Activated CD8-positive, alpha-beta T cell treated with anti-CD3 and anti-CD28 coated beads for 36 hours (primary cell): ENCODE measurements around the gene ARL4C. TPM values are rescaled to one million over a fixed set of nuclear protein-coding genes. Genes with fewer than 3 reads are reported as not detected.

Experiments
- ATAC-seq: fragments of 200-7000 bp; cut with Tn5 transposase; one replicate; pipeline ENCODE4 v1.10.0; 2021; ENCODE audit warnings: mild to moderate bottlenecking, moderate library complexity
- CTCF ChIA-PET: fragments of 350-600 bp; sonication (Branson Sonifier 250); formaldehyde crosslinking; loops from one replicate; lab custom pipeline; 2021; ENCODE audit warnings: antibody characterized with exemption; lab: Charles Lee
- POLR2A ChIA-PET: fragments of 350-600 bp; sonication (Branson Sonifier 250); formaldehyde crosslinking; loops from one replicate; lab custom pipeline; 2021; ENCODE audit warnings: antibody characterized with exemption; lab: Charles Lee
- DNase-seq: peaks from one replicate; pipeline ENCODE4 v3.0.0-alpha.2; 2020
- H3K27ac Mint-ChIP-seq: one replicate; pipeline ENCODE4 v1.8.0; 2021; ENCODE audit warnings: mild to moderate bottlenecking, mixed read lengths
- H3K27me3 Mint-ChIP-seq: one replicate; pipeline ENCODE4 v1.8.0; 2021; ENCODE audit warnings: mixed read lengths
- H3K36me3 Mint-ChIP-seq: one replicate; pipeline ENCODE4 v1.8.0; 2021; ENCODE audit warnings: low read depth, mixed read lengths
- H3K4me1 Mint-ChIP-seq: one replicate; pipeline ENCODE4 v1.8.0; 2021; ENCODE audit warnings: low read depth, mixed read lengths
- H3K4me3 Mint-ChIP-seq: one replicate; pipeline ENCODE4 v1.8.0; 2021; ENCODE audit warnings: mild to moderate bottlenecking, moderate library complexity, mixed read lengths
- H3K9me3 Mint-ChIP-seq: one replicate; pipeline ENCODE4 v1.8.0; 2021; ENCODE audit warnings: mixed read lengths
- intact Hi-C: fragments of 100-400 bp; cut with micrococcal nuclease; formaldehyde crosslinking; loops from one replicate; pipeline ENCODE4 v1.10.0; 2022
- total RNA-seq, 2 experiments: library from RNA; stranded (reverse); gene quantifications; one replicate each; pipeline ENCODE4 v1.2.3, GENCODE V29; 2021
- TF ChIP-seq, protein P1 (sequence below): fragments of 200-600 bp; IDR thresholded peaks from one replicate; pipeline ENCODE4 v1.8.0; 2022; ENCODE audit warnings: antibody characterized with exemption, mild to moderate bottlenecking

ARL4C gene
- total RNA-seq, 2 experiments from 2014 or later = 44.8 to 45.1 TPM

DNA sequence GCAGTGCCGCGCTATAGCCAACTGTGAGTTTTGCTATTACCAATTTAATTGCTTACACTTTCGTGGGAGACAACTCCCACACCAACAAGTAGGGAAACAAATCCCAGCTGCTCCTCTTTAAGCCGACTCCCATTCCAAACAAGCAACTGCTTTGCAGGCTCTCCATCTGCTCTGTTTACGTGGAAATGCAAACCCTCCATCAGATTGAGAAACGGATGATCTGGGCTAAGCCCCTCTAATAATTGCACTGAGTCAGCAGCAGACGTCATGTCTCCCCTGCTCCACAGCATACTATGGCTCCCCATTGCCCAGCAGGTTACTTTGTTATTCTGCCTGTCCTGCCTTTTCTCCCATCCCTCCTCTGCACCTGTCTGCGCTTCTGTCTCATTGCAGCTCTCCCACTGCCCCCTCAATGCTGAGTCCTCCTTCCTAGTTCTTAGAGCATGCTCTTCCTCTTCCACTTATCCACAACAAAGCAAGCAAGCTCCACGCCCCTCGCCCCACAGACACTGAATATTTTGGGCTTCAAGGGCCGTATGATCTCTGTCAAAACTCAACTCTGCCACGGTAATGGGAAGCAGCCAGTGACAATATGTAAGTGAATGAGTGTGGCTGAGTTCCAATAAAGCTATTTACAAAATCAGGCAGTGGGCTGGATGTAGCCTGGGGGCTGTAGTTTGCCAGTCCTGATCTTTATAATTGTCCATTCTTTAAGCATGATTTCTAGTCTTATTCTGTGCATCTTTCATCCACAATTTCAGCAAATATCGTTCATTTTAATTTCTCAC is 39.5 kb upstream of the ARL4C start:
- no peak overlapping the region for H3K27ac Mint-ChIP-seq
- intact Hi-C loops = no loop called here
- H3K4me1 Mint-ChIP-seq = no peaks in the 10 kb centered on the region
- no peak overlapping the region for H3K4me3 Mint-ChIP-seq
- ATAC-seq = no peak
- peaks cover 3% of the 10 kb centered on the region for H3K9me3 Mint-ChIP-seq
- peaks cover 5% of the 10 kb centered on the region for H3K27me3 Mint-ChIP-seq
- ChIA-PET CTCF (interaction anchor here (3.7 kb wide), 1 partner anchor 9 kb away, joined by 22 read pairs; no protein-coding TSS in a partner anchor), POLR2A (interaction anchor here (1.4 kb wide), 1 partner anchor 279 kb away, joined by 3 read pairs; no protein-coding TSS in a partner anchor)
- H3K36me3 Mint-ChIP-seq = no peaks in the 10 kb centered on the region
- TF ChIP-seq, protein P1, sequence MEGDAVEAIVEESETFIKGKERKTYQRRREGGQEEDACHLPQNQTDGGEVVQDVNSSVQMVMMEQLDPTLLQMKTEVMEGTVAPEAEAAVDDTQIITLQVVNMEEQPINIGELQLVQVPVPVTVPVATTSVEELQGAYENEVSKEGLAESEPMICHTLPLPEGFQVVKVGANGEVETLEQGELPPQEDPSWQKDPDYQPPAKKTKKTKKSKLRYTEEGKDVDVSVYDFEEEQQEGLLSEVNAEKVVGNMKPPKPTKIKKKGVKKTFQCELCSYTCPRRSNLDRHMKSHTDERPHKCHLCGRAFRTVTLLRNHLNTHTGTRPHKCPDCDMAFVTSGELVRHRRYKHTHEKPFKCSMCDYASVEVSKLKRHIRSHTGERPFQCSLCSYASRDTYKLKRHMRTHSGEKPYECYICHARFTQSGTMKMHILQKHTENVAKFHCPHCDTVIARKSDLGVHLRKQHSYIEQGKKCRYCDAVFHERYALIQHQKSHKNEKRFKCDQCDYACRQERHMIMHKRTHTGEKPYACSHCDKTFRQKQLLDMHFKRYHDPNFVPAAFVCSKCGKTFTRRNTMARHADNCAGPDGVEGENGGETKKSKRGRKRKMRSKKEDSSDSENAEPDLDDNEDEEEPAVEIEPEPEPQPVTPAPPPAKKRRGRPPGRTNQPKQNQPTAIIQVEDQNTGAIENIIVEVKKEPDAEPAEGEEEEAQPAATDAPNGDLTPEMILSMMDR = no peak
- DNase-seq = no peak

GRCh38 chr2:234535464-234535863 is 38.6 kb upstream of the ARL4C start:
- Mint-ChIP-seq H3K9me3 (peaks cover 3% of the 10 kb centered on the region), H3K4me1 (no peaks in the 10 kb centered on the region), H3K4me3 (no peak overlapping the region), H3K27ac (no peak overlapping the region), H3K27me3 (peaks cover 5% of the 10 kb centered on the region), H3K36me3 (no peaks in the 10 kb centered on the region)
- ChIA-PET POLR2A (interaction anchor here (1.4 kb wide), 1 partner anchor 278 kb away, joined by 3 read pairs; no protein-coding TSS in a partner anchor), CTCF (interaction anchor here (3.7 kb wide), 1 partner anchor 10 kb away, joined by 22 read pairs; no protein-coding TSS in a partner anchor)
- ATAC-seq (no peak), DNase-seq (no peak)
- TF ChIP-seq, protein P1 = no peak
- intact Hi-C loops = no loop called here

DNA sequence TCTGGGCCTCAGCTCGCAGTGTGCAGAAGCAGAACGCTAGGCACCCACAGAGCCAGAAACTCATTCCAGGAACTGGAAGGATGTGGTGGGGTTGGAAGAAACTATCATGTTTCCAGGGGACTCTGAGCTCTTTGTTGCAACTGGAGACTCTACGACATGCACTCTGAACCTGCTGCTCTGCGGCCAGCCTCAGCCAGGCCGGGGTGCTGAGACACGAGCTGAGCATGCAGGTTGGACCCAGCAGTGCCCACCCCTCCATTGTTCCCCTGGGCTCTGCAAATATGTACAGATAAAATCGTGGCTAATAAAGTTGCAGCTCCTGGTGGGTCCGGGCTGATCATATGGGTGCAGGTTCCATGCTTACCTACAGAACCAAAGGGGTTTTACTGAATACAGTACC is 37.6 kb upstream of the ARL4C start:
- no peaks in the 10 kb centered on the region for H3K4me1 Mint-ChIP-seq
- TF ChIP-seq, protein P1 = no peak
- intact Hi-C loops = no loop called here
- peaks cover 3% of the 10 kb centered on the region for H3K9me3 Mint-ChIP-seq
- ChIA-PET CTCF (interaction anchor here (0.7 to 3.7 kb wide), 2 partner anchors 11 to 16 kb away, joined by 3 to 22 read pairs; no protein-coding TSS in a partner anchor), POLR2A (no interaction called here)
- H3K27me3 Mint-ChIP-seq = peaks cover 7% of the 10 kb centered on the region
- no peak for DNase-seq
- no peak overlapping the region for H3K4me3 Mint-ChIP-seq
- no peak for ATAC-seq
- H3K36me3 Mint-ChIP-seq = no peaks in the 10 kb centered on the region
- no peak overlapping the region for H3K27ac Mint-ChIP-seq

GRCh38 chr2:234533626-234534025 is 36.7 kb upstream of the ARL4C start:
- intact Hi-C loops = no loop called here
- ChIA-PET CTCF (interaction anchor here (1.4 to 3.7 kb wide), 2 partner anchors 11 to 12 kb away, joined by 5 to 22 read pairs; no protein-coding TSS in a partner anchor), POLR2A (no interaction called here)
- no peak for DNase-seq
- Mint-ChIP-seq H3K9me3 (no peaks in the 10 kb centered on the region), H3K27ac (no peak overlapping the region), H3K4me1 (no peaks in the 10 kb centered on the region), H3K27me3 (peaks cover 11% of the 10 kb centered on the region), H3K4me3 (no peak overlapping the region), H3K36me3 (no peaks in the 10 kb centered on the region)
- TF ChIP-seq, protein P1 = no peak
- no peak for ATAC-seq
